ENCODE results near the gene ME2. TPM values are rescaled to one million over a fixed set of nuclear protein-coding genes. Genes with fewer than 3 reads are reported as not detected.

Gene ME2
- total and polyA plus RNA-seq, 12 donors = 21.7 to 104 (median 72.5) TPM

DNA sequence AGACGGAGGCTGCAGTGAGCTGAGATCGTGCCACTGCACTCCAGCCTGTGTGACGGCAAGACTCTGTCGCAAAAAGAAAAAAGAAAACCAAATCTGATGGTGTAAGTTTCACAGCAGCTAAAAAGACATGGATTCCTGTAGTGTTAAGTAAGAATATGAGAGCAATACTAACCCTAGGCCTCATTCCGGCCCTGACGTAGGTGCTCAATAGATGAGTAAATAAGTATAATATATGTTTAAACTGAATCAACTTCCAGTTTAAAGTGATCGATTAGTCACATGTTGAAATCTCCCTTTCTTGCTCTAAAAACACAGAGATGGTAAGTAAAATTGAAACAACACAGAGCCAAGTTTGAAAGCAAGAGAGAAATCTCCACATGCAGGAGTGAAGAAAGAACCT is 8.0 kb downstream of the ME2 start:
- Histone ChIP-seq H3K27me3 (no peaks in the 10 kb centered on the region), H3K4me1 (peaks cover 0 to 15% (median 0%) of the 10 kb centered on the region in 9 donors), H3K9me3 (peaks cover 0 to 22% (median 5%) of the 10 kb centered on the region in 11 donors), H3K4me3 (no peak overlapping the region), H3K27ac (no peak overlapping the region), H3K36me3 (peaks cover 0 to 18% (median 0%) of the 10 kb centered on the region in 9 donors)
- DNase-seq (no peak), ATAC-seq (no peak)
- WGBS, 2 donors = 96 to 99% methylated on average over 7 of the region's 7 CpGs
- intact Hi-C loops (cut with DNase I) = loop anchor here in 3 of 10 donors (10.0 kb wide), 2 partner anchors 78 to 158 kb away; partner anchors contain the start of gene ELAC1 (in 1 of the 3)
- TF ChIP-seq, protein P1, sequence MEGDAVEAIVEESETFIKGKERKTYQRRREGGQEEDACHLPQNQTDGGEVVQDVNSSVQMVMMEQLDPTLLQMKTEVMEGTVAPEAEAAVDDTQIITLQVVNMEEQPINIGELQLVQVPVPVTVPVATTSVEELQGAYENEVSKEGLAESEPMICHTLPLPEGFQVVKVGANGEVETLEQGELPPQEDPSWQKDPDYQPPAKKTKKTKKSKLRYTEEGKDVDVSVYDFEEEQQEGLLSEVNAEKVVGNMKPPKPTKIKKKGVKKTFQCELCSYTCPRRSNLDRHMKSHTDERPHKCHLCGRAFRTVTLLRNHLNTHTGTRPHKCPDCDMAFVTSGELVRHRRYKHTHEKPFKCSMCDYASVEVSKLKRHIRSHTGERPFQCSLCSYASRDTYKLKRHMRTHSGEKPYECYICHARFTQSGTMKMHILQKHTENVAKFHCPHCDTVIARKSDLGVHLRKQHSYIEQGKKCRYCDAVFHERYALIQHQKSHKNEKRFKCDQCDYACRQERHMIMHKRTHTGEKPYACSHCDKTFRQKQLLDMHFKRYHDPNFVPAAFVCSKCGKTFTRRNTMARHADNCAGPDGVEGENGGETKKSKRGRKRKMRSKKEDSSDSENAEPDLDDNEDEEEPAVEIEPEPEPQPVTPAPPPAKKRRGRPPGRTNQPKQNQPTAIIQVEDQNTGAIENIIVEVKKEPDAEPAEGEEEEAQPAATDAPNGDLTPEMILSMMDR (IDR thresholded peaks at IDR 0.05) = no peak

- H3K27ac ChIP-seq = no peak overlapping the region
- TF ChIP-seq, protein P1 (IDR thresholded peaks at IDR 0.05) = no peak
- peaks cover 0 to 47% (median 16%) of the 10 kb centered on the region in 9 donors for H3K36me3 ChIP-seq
- H3K4me3 ChIP-seq = no peak overlapping the region
- H3K27me3 ChIP-seq = no peaks in the 10 kb centered on the region
- H3K4me1 ChIP-seq = no peaks in the 10 kb centered on the region
- intact Hi-C loops (cut with DNase I) = loop anchor here in 1 of 10 donors (10.0 kb wide), 1 partner anchor 159 kb away; no protein-coding TSS in a partner anchor
- peaks cover 0 to 5% (median 0%) of the 10 kb centered on the region in 11 donors for H3K9me3 ChIP-seq
- no peak for ATAC-seq
- DNase-seq = no peak
- WGBS, 2 donors = 89 to 90% methylated on average over 4 of the region's 4 CpGs
Measured at GRCh38 chr18:50895350-50896045, 16.6 kb downstream of the ME2 start.

DNA sequence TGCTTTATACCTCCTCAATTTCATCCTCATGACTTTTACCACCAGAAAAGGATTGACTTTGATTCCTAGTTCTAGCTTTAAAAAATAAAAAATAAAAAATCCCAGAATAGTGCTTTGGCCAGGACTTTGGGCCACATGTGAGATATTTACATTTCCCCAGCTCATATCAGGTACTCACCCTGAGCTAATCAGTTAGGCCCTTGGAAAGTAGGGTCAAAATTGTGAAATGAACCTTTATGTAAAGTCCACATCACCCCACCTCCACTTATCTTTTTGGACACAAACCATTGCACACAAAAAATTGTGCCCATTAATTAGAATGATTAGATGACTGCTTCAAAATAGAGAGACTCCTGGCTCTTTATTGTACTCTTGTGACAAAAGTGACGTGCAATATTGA is 17.2 kb downstream of the ME2 start:
- peaks cover 0 to 53% (median 16%) of the 10 kb centered on the region in 9 donors for H3K36me3 ChIP-seq
- no peaks in the 10 kb centered on the region for H3K27me3 ChIP-seq
- H3K4me1 ChIP-seq = no peaks in the 10 kb centered on the region
- WGBS, 2 donors = 90 to 97% methylated on average over 1 of the region's 1 CpG
- intact Hi-C loops (cut with DNase I) = loop anchor here in 1 of 10 donors (10.0 kb wide), 1 partner anchor 159 kb away; no protein-coding TSS in a partner anchor
- no peaks in the 10 kb centered on the region for H3K9me3 ChIP-seq
- TF ChIP-seq, protein P1 (IDR thresholded peaks at IDR 0.05) = no peak
- ATAC-seq (no peak), DNase-seq (no peak)
- H3K27ac ChIP-seq = no peak overlapping the region
- no peak overlapping the region for H3K4me3 ChIP-seq

GRCh38 chr18:50898919-50899318 is 20.0 kb downstream of the ME2 start:
- Histone ChIP-seq H3K9me3 (no peaks in the 10 kb centered on the region), H3K4me1 (no peaks in the 10 kb centered on the region), H3K4me3 (no peak overlapping the region), H3K27me3 (no peaks in the 10 kb centered on the region), H3K36me3 (peaks cover 0 to 64% (median 19%) of the 10 kb centered on the region in 9 donors), H3K27ac (no peak overlapping the region)
- no peak for ATAC-seq
- TF ChIP-seq, protein P1 (IDR thresholded peaks at IDR 0.05) = no peak
- no peak for DNase-seq
- WGBS, 2 donors = 98 to 100% methylated on average over 2 of the region's 2 CpGs
- intact Hi-C loops (cut with DNase I) = loop anchor here in 1 of 10 donors (10.0 kb wide), 1 partner anchor 156 kb away; no protein-coding TSS in a partner anchor

Data from heart right ventricle (tissue), 16 donors.